HG03457 (cell line): ENCODE data around the gene ATP8B1.
"Not testable (repeated sequence)": the region's sequence is repeated elsewhere in the genome, so short reads cannot be mapped to it uniquely, and the experiment has no call there.

ENCODE experiments used
- ATAC-seq: cut with Tn5 transposase; IDR thresholded peaks from one replicate; pipeline ENCODE4 v1.9.1; 2021; ENCODE audit warnings: moderate number of reproducible peaks; ENCODE audit not compliant: unreplicated experiment

Gene ATP8B1

GRCh38 chr18:57733861-57734260 lies 69.3 kb downstream of the ATP8B1 start:
- no peak for ATAC-seq

GRCh38 chr18:57730146-57730545 lies 73.0 kb downstream of the ATP8B1 start:
- ATAC-seq = no peak

- no peak for ATAC-seq
Observed at GRCh38 chr18:57728941-57729511, 74.1 kb downstream of the ATP8B1 start.

GRCh38 chr18:57727952-57728807 lies 74.9 kb downstream of the ATP8B1 start:
- ATAC-seq = no peak

- not testable (repeated sequence) for ATAC-seq
Observed at GRCh38 chr18:57719211-57719935, 83.7 kb downstream of the ATP8B1 start.

GRCh38 chr18:57716549-57716948 lies 86.6 kb downstream of the ATP8B1 start:
- ATAC-seq = no peak

GRCh38 chr18:57715671-57716070 lies 87.4 kb downstream of the ATP8B1 start:
- no peak for ATAC-seq

GRCh38 chr18:57715073-57715472 lies 88.0 kb downstream of the ATP8B1 start:
- ATAC-seq = no peak

- no peak for ATAC-seq
Observed at GRCh38 chr18:57710226-57710625, 92.9 kb downstream of the ATP8B1 start.

- no peak for ATAC-seq
Observed at GRCh38 chr18:57709335-57709734, 93.8 kb downstream of the ATP8B1 start.

- no peak for ATAC-seq
Observed at GRCh38 chr18:57708288-57708687, 94.8 kb downstream of the ATP8B1 start.

GRCh38 chr18:57705832-57706595 lies 97.1 kb downstream of the ATP8B1 start:
- ATAC-seq = no peak

GRCh38 chr18:57705011-57705410 lies 98.1 kb downstream of the ATP8B1 start:
- no peak for ATAC-seq

GRCh38 chr18:57698571-57699276 lies 104.4 kb downstream of the ATP8B1 start:
- no peak for ATAC-seq

- no peak for ATAC-seq
Observed at GRCh38 chr18:57697426-57697825, 105.7 kb downstream of the ATP8B1 start.

GRCh38 chr18:57696271-57696670 lies 106.8 kb downstream of the ATP8B1 start:
- no peak for ATAC-seq

GRCh38 chr18:57691363-57691762 lies 111.8 kb downstream of the ATP8B1 start:
- ATAC-seq = no peak

- no peak for ATAC-seq
Observed at GRCh38 chr18:57687970-57688369, 115.1 kb downstream of the ATP8B1 start.

- ATAC-seq = no peak
Observed at GRCh38 chr18:57683470-57683869, 119.6 kb downstream of the ATP8B1 start.
